Measurements from ENCODE around the gene NATD1.

The NATD1 gene

GRCh38 chr17:21214777-21215541, 38.3 kb downstream of the NATD1 start:
- Histone ChIP-seq H3K9me3 (ENCODE audit: control insufficient read depth, low read depth, low read length) (no peaks in the 10 kb centered on the region), H3K4me3 (ENCODE audit: low read length) (peak overlapping the region; percentile 94), H3K4me1 (ENCODE audit: control insufficient read depth, low read depth, low read length) (peaks cover 26% of the 10 kb centered on the region), H3K9ac (ENCODE audit: low read length) (peak overlapping the region; percentile 96), H3K27me3 (ENCODE audit: control insufficient read depth, insufficient read depth, low read length) (no peaks in the 10 kb centered on the region), H3K27ac (ENCODE audit: low read length) (peak overlapping the region; percentile 41), H3K36me3 (ENCODE audit: control insufficient read depth, low read depth, low read length) (peaks cover 9% of the 10 kb centered on the region)

DNA sequence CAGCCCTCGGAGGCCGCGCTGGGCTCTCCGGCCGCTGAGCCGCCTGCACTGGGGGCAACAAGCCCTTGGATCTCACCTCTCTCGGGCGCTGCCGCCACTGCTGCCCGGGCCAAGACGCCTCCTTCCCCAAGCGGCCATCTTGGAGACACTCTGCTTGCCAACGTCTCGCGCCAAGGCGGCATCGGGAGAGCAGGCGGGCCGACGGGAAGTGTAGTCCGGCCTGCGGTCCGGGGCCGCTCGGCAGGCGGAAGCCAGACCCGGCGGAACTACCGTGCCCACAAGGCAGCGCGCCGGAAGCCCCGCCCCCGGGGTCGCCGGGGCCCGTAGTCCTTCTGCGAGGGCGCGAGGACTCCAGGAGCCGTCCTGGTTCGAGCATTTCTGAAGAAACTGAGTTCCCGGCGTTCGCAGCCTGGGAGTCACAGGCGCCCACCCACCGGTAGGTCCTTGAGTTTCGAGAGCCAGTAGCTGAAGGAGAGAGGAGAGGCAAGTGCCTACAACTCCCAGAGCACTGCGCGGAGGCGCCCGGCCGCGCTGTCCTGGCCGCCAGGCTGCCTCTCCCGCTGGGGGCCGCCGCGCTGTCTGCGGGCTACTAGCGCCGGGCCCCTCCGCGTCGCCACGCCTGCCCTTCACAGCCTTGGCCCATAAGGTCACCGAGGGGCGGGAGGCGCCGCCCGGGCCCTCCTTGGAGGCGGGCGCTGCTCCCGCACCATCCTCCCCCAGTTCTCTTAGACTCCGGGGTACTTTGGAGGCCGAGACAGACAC, 39.0 kb downstream of the NATD1 start, which contains the start of gene TMEM11:
Gene TMEM11 (minus strand): TSS at position 147 of the 762 bp plus-strand sequence. CDS start 9 bp downstream, at position 138.
- H3K4me1 ChIP-seq (ENCODE audit: control insufficient read depth, low read depth, low read length), result peaks cover 26% of the 10 kb centered on the region
- no peaks in the 10 kb centered on the region for H3K27me3 ChIP-seq (ENCODE audit: control insufficient read depth, insufficient read depth, low read length)
- H3K27ac ChIP-seq (ENCODE audit: low read length), result peak within 1 kb of the TSS; percentile 95
- peak within 1 kb of the TSS; percentile 96 for H3K9ac ChIP-seq (ENCODE audit: low read length)
- no peaks in the 10 kb centered on the region for H3K9me3 ChIP-seq (ENCODE audit: control insufficient read depth, low read depth, low read length)
- H3K4me3 ChIP-seq (ENCODE audit: low read length), result peak within 1 kb of the TSS; percentile 94
- H3K36me3 ChIP-seq (ENCODE audit: control insufficient read depth, low read depth, low read length), result peaks cover 14% of the 10 kb centered on the region

- H3K4me1 ChIP-seq (ENCODE audit: control insufficient read depth, low read depth, low read length), result peaks cover 26% of the 10 kb centered on the region
- no peaks in the 10 kb centered on the region for H3K27me3 ChIP-seq (ENCODE audit: control insufficient read depth, insufficient read depth, low read length)
- peak overlapping the region; percentile 94 for H3K4me3 ChIP-seq (ENCODE audit: low read length)
- H3K9me3 ChIP-seq (ENCODE audit: control insufficient read depth, low read depth, low read length), result no peaks in the 10 kb centered on the region
- peak overlapping the region; percentile 78 for H3K27ac ChIP-seq (ENCODE audit: low read length)
- peaks cover 15% of the 10 kb centered on the region for H3K36me3 ChIP-seq (ENCODE audit: control insufficient read depth, low read depth, low read length)
- H3K9ac ChIP-seq (ENCODE audit: low read length), result peak overlapping the region; percentile 96
Observed at GRCh38 chr17:21213638-21214014, 39.6 kb downstream of the NATD1 start.

DNA sequence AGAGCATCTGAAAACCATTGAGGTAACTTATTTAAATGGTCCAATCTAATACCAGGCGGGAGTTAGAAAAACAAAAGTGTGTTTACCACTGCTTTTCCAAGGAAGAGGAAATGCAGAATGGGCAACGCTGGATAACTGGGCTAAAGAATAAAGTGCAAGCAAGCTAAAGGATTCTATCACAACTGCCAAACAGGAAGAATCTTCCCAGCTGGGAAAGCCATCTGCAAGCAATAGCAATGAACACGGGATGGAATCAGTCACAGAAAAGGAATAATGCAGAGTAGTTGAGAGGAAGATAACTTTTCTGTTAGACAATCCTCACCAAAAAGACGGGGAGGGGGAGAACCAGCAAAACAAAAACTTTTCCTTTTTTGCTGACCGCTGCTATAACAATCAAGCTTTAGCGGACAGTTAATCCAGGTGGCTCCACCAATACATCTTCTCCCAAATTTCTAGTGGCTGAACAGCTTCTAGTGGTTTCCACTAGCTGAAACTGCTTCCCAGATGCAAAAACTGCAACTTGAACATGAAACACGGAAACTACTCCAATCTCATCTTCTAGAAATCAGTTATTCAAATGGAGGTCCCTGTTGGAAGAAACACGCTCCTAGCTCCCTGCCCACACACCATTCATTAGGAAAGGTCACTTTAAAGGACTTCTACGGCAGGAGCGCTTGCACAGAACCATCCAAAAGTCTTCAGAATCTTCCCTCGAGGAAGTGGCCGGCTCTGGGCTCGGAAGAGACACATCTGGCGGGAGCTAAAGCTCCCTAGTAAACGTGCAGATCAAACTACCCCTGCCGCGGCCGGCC, 40.2 kb downstream of the NATD1 start:
- H3K27me3 ChIP-seq (ENCODE audit: control insufficient read depth, insufficient read depth, low read length), result no peaks in the 10 kb centered on the region
- peak overlapping the region; percentile 96 for H3K9ac ChIP-seq (ENCODE audit: low read length)
- no peaks in the 10 kb centered on the region for H3K9me3 ChIP-seq (ENCODE audit: control insufficient read depth, low read depth, low read length)
- peak overlapping the region; percentile 94 for H3K4me3 ChIP-seq (ENCODE audit: low read length)
- H3K27ac ChIP-seq (ENCODE audit: low read length), result peak overlapping the region; percentile 78
- H3K36me3 ChIP-seq (ENCODE audit: control insufficient read depth, low read depth, low read length), result peaks cover 19% of the 10 kb centered on the region
- H3K4me1 ChIP-seq (ENCODE audit: control insufficient read depth, low read depth, low read length), result peaks cover 26% of the 10 kb centered on the region

DNA sequence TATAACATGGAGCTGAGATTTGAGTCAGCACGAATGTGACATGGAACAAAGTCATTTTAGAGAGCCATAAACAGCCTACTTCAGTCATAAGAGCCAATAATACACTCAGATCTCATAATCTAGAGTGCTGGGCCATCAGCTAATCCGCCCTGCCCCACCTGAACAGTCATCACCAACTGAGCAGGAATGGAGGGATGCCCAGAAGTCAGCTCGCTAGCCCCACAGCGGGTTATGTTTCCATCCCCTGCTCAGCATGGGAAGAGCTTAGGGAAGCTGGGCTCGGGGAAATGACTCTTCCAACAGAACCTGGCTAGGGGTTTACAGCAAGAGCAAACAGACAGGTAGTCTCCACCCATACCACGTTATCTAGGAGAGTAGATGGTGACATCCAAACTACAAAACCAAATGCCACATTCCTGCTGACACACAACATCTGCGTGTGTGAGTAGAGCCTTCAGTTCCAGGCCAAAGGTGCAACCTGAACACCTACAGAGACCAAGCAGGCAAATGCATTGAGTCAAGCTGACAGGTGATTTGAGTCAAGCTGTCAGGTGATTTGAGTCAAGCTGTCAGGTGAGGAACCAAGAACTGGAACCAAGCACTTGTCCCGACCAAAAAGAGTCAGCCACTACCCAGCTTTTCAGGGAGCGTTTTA, 41.3 kb downstream of the NATD1 start:
- H3K9ac ChIP-seq (ENCODE audit: low read length), result no peak overlapping the region

DNA sequence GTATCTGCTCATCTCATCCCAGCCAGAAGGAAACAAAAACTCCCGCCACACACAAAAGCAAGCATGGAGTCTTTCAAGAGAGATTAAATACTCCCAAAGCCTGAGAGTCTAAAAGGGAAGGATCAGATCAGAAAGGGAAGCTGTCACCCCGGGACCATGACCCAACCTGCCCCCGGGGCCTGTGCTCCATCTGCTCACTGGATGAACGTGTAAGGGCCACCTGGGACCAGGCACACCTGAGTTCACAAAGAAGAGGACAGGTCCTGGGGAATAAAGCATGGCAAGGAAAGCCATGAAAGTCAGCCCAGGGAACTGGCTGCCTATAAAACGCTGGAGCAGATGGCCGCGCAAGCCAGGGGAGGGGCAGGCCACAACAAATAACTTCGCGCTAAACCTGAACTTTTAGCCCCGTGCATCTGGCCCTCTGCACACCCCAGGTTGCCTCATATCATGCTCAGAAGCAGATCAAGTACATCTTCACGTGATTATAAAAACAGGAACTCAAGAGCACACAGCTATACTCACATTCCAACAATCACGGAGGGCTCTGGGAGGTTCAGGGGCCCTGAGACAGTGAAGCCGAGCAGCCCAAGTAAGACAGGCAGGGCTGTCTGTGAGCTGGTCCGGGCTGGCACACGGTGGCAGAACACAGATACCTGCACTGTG, 42.7 kb downstream of the NATD1 start:
- H3K36me3 ChIP-seq (ENCODE audit: control insufficient read depth, low read depth, low read length), result peaks cover 19% of the 10 kb centered on the region
- no peaks in the 10 kb centered on the region for H3K9me3 ChIP-seq (ENCODE audit: control insufficient read depth, low read depth, low read length)
- H3K4me3 ChIP-seq (ENCODE audit: low read length), result no peak overlapping the region
- H3K27ac ChIP-seq (ENCODE audit: low read length), result no peak overlapping the region
- H3K9ac ChIP-seq (ENCODE audit: low read length), result no peak overlapping the region
- H3K27me3 ChIP-seq (ENCODE audit: control insufficient read depth, insufficient read depth, low read length), result no peaks in the 10 kb centered on the region
- peaks cover 20% of the 10 kb centered on the region for H3K4me1 ChIP-seq (ENCODE audit: control insufficient read depth, low read depth, low read length)

More for the DNA sequence above, 41.3 kb downstream of the NATD1 start:
- H3K4me3 ChIP-seq (ENCODE audit: low read length), result no peak overlapping the region
- H3K27me3 ChIP-seq (ENCODE audit: control insufficient read depth, insufficient read depth, low read length), result no peaks in the 10 kb centered on the region
- H3K4me1 ChIP-seq (ENCODE audit: control insufficient read depth, low read depth, low read length), result peaks cover 26% of the 10 kb centered on the region
- H3K36me3 ChIP-seq (ENCODE audit: control insufficient read depth, low read depth, low read length), result peaks cover 19% of the 10 kb centered on the region
- H3K27ac ChIP-seq (ENCODE audit: low read length), result no peak overlapping the region
- H3K9me3 ChIP-seq (ENCODE audit: control insufficient read depth, low read depth, low read length), result no peaks in the 10 kb centered on the region

- H3K9ac ChIP-seq (ENCODE audit: low read length), result no peak overlapping the region
- H3K27ac ChIP-seq (ENCODE audit: low read length), result no peak overlapping the region
- H3K4me3 ChIP-seq (ENCODE audit: low read length), result no peak overlapping the region
- H3K9me3 ChIP-seq (ENCODE audit: control insufficient read depth, low read depth, low read length), result no peaks in the 10 kb centered on the region
- no peaks in the 10 kb centered on the region for H3K27me3 ChIP-seq (ENCODE audit: control insufficient read depth, insufficient read depth, low read length)
- H3K4me1 ChIP-seq (ENCODE audit: control insufficient read depth, low read depth, low read length), result peaks cover 13% of the 10 kb centered on the region
- H3K36me3 ChIP-seq (ENCODE audit: control insufficient read depth, low read depth, low read length), result peaks cover 19% of the 10 kb centered on the region
Observed at GRCh38 chr17:21209511-21210175, 43.6 kb downstream of the NATD1 start.

DNA sequence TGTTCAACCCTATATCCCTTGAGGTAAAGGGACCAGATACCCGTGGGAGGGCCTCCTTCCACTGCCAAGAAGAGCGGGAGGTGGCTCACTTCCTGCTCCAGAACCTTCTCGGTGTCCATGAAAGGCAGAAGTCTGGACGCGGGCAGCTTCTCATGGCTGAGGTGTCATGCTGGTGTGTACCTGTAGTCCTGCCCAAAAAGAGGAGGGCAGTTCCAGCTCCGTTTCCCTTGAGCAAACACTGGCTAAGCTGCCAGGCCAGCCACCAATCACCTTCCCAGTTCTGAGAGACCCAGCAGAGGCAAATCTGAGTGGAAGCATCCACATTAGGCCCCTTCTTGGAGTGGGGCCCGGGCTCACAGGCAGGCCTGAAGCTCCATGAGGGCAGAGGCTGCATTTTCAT, 44.9 kb downstream of the NATD1 start:
- no peaks in the 10 kb centered on the region for H3K9me3 ChIP-seq (ENCODE audit: control insufficient read depth, low read depth, low read length)
- no peak overlapping the region for H3K9ac ChIP-seq (ENCODE audit: low read length)
- peaks cover 13% of the 10 kb centered on the region for H3K4me1 ChIP-seq (ENCODE audit: control insufficient read depth, low read depth, low read length)
- H3K4me3 ChIP-seq (ENCODE audit: low read length), result no peak overlapping the region
- H3K27ac ChIP-seq (ENCODE audit: low read length), result no peak overlapping the region
- H3K27me3 ChIP-seq (ENCODE audit: control insufficient read depth, insufficient read depth, low read length), result no peaks in the 10 kb centered on the region
- peaks cover 19% of the 10 kb centered on the region for H3K36me3 ChIP-seq (ENCODE audit: control insufficient read depth, low read depth, low read length)

- Histone ChIP-seq H3K9ac (ENCODE audit: low read length) (no peak overlapping the region), H3K9me3 (ENCODE audit: control insufficient read depth, low read depth, low read length) (no peaks in the 10 kb centered on the region), H3K27ac (ENCODE audit: low read length) (no peak overlapping the region), H3K4me3 (ENCODE audit: low read length) (no peak overlapping the region), H3K36me3 (ENCODE audit: control insufficient read depth, low read depth, low read length) (peaks cover 10% of the 10 kb centered on the region), H3K27me3 (ENCODE audit: control insufficient read depth, insufficient read depth, low read length) (no peaks in the 10 kb centered on the region), H3K4me1 (ENCODE audit: control insufficient read depth, low read depth, low read length) (peaks cover 13% of the 10 kb centered on the region)
Observed at GRCh38 chr17:21204935-21205334, 48.3 kb downstream of the NATD1 start.

DNA sequence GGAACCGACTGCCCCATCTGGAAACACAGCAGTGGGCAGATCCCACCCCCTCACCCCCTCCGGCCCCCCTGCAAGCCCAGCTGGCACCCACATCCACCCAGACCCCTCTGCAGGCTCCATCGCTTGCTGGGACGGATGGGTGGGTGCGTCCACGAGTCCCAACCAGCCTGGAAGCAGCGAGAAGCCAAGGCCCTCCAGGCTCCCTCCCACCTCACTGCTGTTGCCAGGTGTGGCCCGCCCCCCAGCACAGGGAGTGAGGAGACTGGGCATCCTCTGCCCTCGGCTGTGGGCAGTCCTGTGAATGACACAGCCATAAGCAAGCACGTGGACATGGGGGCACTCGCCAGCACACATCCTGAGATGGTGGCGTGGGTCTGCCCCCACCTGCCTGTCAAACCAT, 50.7 kb downstream of the NATD1 start:
- no peaks in the 10 kb centered on the region for H3K27me3 ChIP-seq (ENCODE audit: control insufficient read depth, insufficient read depth, low read length)
- no peak overlapping the region for H3K9ac ChIP-seq (ENCODE audit: low read length)
- H3K9me3 ChIP-seq (ENCODE audit: control insufficient read depth, low read depth, low read length), result no peaks in the 10 kb centered on the region
- H3K4me1 ChIP-seq (ENCODE audit: control insufficient read depth, low read depth, low read length), result peaks cover 22% of the 10 kb centered on the region
- H3K27ac ChIP-seq (ENCODE audit: low read length), result no peak overlapping the region
- peaks cover 10% of the 10 kb centered on the region for H3K36me3 ChIP-seq (ENCODE audit: control insufficient read depth, low read depth, low read length)
- H3K4me3 ChIP-seq (ENCODE audit: low read length), result no peak overlapping the region

Data from iPS-18a (cell line).